K562 (cell line): Measurements from ENCODE around the gene DRD3. TPM values are rescaled to one million over a fixed set of nuclear protein-coding genes. Genes with fewer than 3 reads are reported as not detected.

Source experiments
- ATAC-seq: fragments of 200-7000 bp; cut with Tn5 transposase; 3 replicates; pipeline ENCODE4 v1.9.1; 2020; ENCODE audit warnings: moderate library complexity
- BruUV-seq: library from RNA; stranded (reverse); fragments of 400-500 nt; replicated peaks from 2 replicates; lab custom pipeline; 2021; lab: Mats Ljungman, UMichigan
- CTCF ChIA-PET: fragments of 300-600 bp; formaldehyde crosslinking; extraction: SDS; loops from one replicate; lab custom pipeline; 2021; ENCODE audit warnings: low intra/inter-chr PET ratio; lab: Yijun Ruan, JAX
- POLR2A ChIA-PET: fragments of 300-600, 350-650 bp; sonication (Branson Sonifier 250); formaldehyde crosslinking; extraction: SDS; loops from one replicate; lab custom pipeline; 2021; ENCODE audit warnings: antibody characterized with exemption, inconsistent platforms; lab: Yijun Ruan, JAX
- DNase-seq, 4 experiments: peaks; one replicate each; pipeline versions ENCODE4 v3.0.0 to v3.0.0-alpha.2; 2011 to 2018; ENCODE audit warnings: low spot score in 3 of 4, mixed read lengths in 3 of 4; ENCODE audit errors: extremely low read depth in 1 of 4
- FAIRE-seq: peaks from 2 replicates; lab custom pipeline; 2011; peaks lifted over from hg19 to GRCh38; lab: Jason Lieb, UNC
- H2AFZ ChIP-seq: 2 replicates; pipeline ENCODE4 v1.6.0; 2011; ENCODE audit warnings: low read depth, low read length, control low read depth, inconsistent platforms
- H3K27ac ChIP-seq: fragments of 200-600 bp; 3 replicates; pipeline ENCODE4 v1.8.0; 2011; ENCODE audit warnings: low read depth, mild to moderate bottlenecking, control low read depth, inconsistent platforms, low read length, moderate library complexity, mixed read lengths; ENCODE audit errors: extremely low read depth
- H3K27me3 ChIP-seq, 2 experiments: fragments of 300-600 bp in 1 of 2; 2 replicates in 1 of 2; 3 replicates in 1 of 2; pipeline versions ENCODE4 v1.6.0 to v1.8.0; 2011; ENCODE audit warnings: inconsistent platforms in 2 of 2, low read length in 2 of 2, mild to moderate bottlenecking in 1 of 2, mixed read lengths in 1 of 2, moderate library complexity in 1 of 2; ENCODE audit not compliant: control insufficient read depth in 2 of 2, insufficient read depth in 2 of 2
- H3K36me3 ChIP-seq: fragments of 300-600 bp; 3 replicates; pipeline ENCODE4 v1.8.0; 2011; ENCODE audit warnings: mild to moderate bottlenecking, low read length, inconsistent platforms; ENCODE audit not compliant: control insufficient read depth, insufficient read depth
- H3K4me1 ChIP-seq, 2 experiments: fragments of 200-600 bp in 1 of 2; replicated peaks in 1 of 2; 2 replicates in 1 of 2; 3 replicates in 1 of 2; pipeline versions ENCODE4 v1.5.1 to v1.8.0; 2011; ENCODE audit warnings: inconsistent platforms in 2 of 2, low read length in 2 of 2, mild to moderate bottlenecking in 1 of 2, mixed read lengths in 1 of 2, moderate library complexity in 1 of 2; ENCODE audit not compliant: control insufficient read depth in 2 of 2, insufficient read depth in 2 of 2
- H3K4me2 ChIP-seq: 2 replicates; pipeline ENCODE4 v1.6.1; 2011; ENCODE audit warnings: low read length, control low read depth, inconsistent platforms, mixed read lengths; ENCODE audit not compliant: insufficient read depth
- H3K4me3 ChIP-seq: fragments of 200-600 bp; sonication (generic), shearing (Covaris generic); 2 replicates; pipeline ENCODE4 v1.5.1; 2016; ENCODE audit warnings: control low read depth, inconsistent platforms
- H3K79me2 ChIP-seq: fragments of 200-600 bp; 3 replicates; pipeline ENCODE4 v1.8.0; 2011; ENCODE audit warnings: low read length, inconsistent platforms; ENCODE audit not compliant: control insufficient read depth, insufficient read depth
- H3K9ac ChIP-seq, 2 experiments: 2 replicates each; pipeline versions ENCODE4 v1.6.0 to v1.6.1; 2011; ENCODE audit warnings: low read depth in 2 of 2, low read length in 2 of 2, control low read depth in 1 of 2, inconsistent platforms in 1 of 2, mild to moderate bottlenecking in 1 of 2, mixed read lengths in 1 of 2; ENCODE audit not compliant: insufficient read depth in 1 of 2
- H3K9me1 ChIP-seq: one replicate; pipeline ENCODE4 v1.6.0; 2011; ENCODE audit warnings: inconsistent platforms, mild to moderate bottlenecking, low read length, moderate library complexity; ENCODE audit not compliant: control insufficient read depth, insufficient read depth
- H3K9me3 ChIP-seq: replicated peaks from 2 replicates; pipeline ENCODE4 v1.5.1; 2011; ENCODE audit warnings: low read depth, low read length, inconsistent platforms; ENCODE audit not compliant: control insufficient read depth, insufficient read depth
- H4K20me1 ChIP-seq: replicated peaks from 2 replicates; pipeline ENCODE4 v1.6.1; 2011; ENCODE audit warnings: low read length, inconsistent platforms, mixed read lengths; ENCODE audit not compliant: control insufficient read depth, insufficient read depth
- BCLAF1 ChIP-seq, 2 experiments: fragments of 450-650 bp in 1 of 2; IDR thresholded peaks; 2 replicates each; pipeline ENCODE4 v1.6.1; 2011 to 2017; ENCODE audit warnings: low read depth in 2 of 2, antibody characterized with exemption in 1 of 2, borderline replicate concordance in 1 of 2, low read length in 1 of 2, mild to moderate bottlenecking in 1 of 2, mixed read lengths in 1 of 2; ENCODE audit not compliant: control insufficient read depth in 1 of 2
- FOXA3 ChIP-seq, 2 experiments: fragments of 450-650 bp in 1 of 2; sonication (generic) in 1 of 2; formaldehyde crosslinking; IDR thresholded peaks in 1 of 2; conservative IDR thresholded peaks in 1 of 2; 2 replicates each; pipeline versions ENCODE4 v1.4.0 to v1.8.0; 2020 to 2022; ENCODE audit warnings: mild to moderate bottlenecking in 2 of 2, missing genetic modification reagents in 1 of 2
- HNRNPLL ChIP-seq: fragments of 200-400 bp; formaldehyde crosslinking; IDR thresholded peaks from 2 replicates; pipeline ENCODE4 v1.6.1; 2017; ENCODE audit warnings: low read length, low read depth, mild to moderate bottlenecking; ENCODE audit not compliant: poor library complexity, severe bottlenecking
- KDM5B ChIP-seq: fragments of 200-600 bp; sonication (generic); IDR thresholded peaks from 2 replicates; pipeline ENCODE4 v1.6.1; 2012; ENCODE audit warnings: low read depth, mild to moderate bottlenecking, moderate library complexity, low read length, control low read depth, inconsistent platforms; ENCODE audit not compliant: insufficient replicate concordance
- MAZ ChIP-seq, 2 experiments: fragments of 450-650 bp in 1 of 2; sonication (generic) in 1 of 2; formaldehyde crosslinking; IDR thresholded peaks in 1 of 2; conservative IDR thresholded peaks in 1 of 2; 2 replicates each; pipeline versions ENCODE4 v1.4.0 to v1.5.0; 2020; ENCODE audit warnings: mild to moderate bottlenecking in 1 of 2, missing genetic modification reagents in 1 of 2
- MYC ChIP-seq, 2 experiments: fragments of 250-450 bp in 1 of 2; sonication (Bioruptor Pico) in 1 of 2; IDR thresholded peaks; 2 replicates each; pipeline versions ENCODE4 v1.5.1 to v1.6.1; 2012 to 2021; ENCODE audit warnings: low read depth in 2 of 2, borderline replicate concordance in 1 of 2, improper control_type of control experiment in 1 of 2, low read length in 1 of 2, mild to moderate bottlenecking in 1 of 2, moderate library complexity in 1 of 2
- STAT6 ChIP-seq: sonication (generic); formaldehyde crosslinking; IDR thresholded peaks from 2 replicates; pipeline ENCODE4 v1.8.1; 2023; ENCODE audit warnings: mild to moderate bottlenecking, missing genetic modification reagents
- TCF7 ChIP-seq: sonication (generic); IDR thresholded peaks from 2 replicates; pipeline ENCODE4 v1.6.1; 2016; ENCODE audit warnings: antibody characterized with exemption, borderline replicate concordance
- ZNF175 ChIP-seq: fragments of 200-800 bp; sonication (Bioruptor generic); IDR thresholded peaks from 2 replicates; pipeline ENCODE4 v1.6.1; 2016; ENCODE audit warnings: low read depth, mild to moderate bottlenecking, missing genetic modification characterization, missing compliant biosample characterization
- in situ Hi-C: fragments of 300-500 bp; cut with MboI; formaldehyde crosslinking; loops from 4 replicates; pipeline ENCODE4 v1.15.0; 2018; ENCODE audit warnings: inconsistent platforms, mixed read lengths
- intact Hi-C: fragments of 100-400 bp; cut with micrococcal nuclease; formaldehyde crosslinking; loops from 2 replicates; pipeline ENCODE4 v1.14.2; 2022
- polyA plus RNA-seq, 8 experiments: library from polyadenylated mRNA; depleted of rRNA in 4 of 8; stranded (reverse) in 5 of 8; unstranded in 3 of 8; fragments of >200 nt; fragmentation: Nextera tagmentation in 2 of 8; fragmentation: Illumina TruSeq in 1 of 8; extraction: Ambion mirVana in 2 of 8; extraction: Trizol in 1 of 8; gene quantifications; 2 replicates each; pipeline versions ENCODE4 v1.2.1 to v1.2.3, GENCODE V29; 2011 to 2014; ENCODE audit warnings: inconsistent platforms in 1 of 8, missing spikeins in 1 of 8
- total RNA-seq, 7 experiments: library from RNA; depleted of rRNA in 6 of 7; stranded (reverse); fragments of >200 nt in 6 of 7; fragmentation: Illumina TruSeq in 2 of 7; extraction: Trizol in 2 of 7; gene quantifications; 2 replicates each; pipeline versions ENCODE4 v1.2.1 to v1.2.3, GENCODE V29; 2011 to 2021; ENCODE audit warnings: low replicate concordance in 1 of 7
- TF ChIP-seq, protein P1 (sequence below): fragments of 450-650 bp; formaldehyde crosslinking; IDR thresholded peaks from 2 replicates; pipeline ENCODE4 v1.4.0; 2022; ENCODE audit warnings: missing genetic modification characterization
- TF ChIP-seq, protein P2 (sequence below): fragments of 450-650 bp; formaldehyde crosslinking; conservative IDR thresholded peaks from 2 replicates; pipeline ENCODE4 v1.4.0; 2022; ENCODE audit warnings: mild to moderate bottlenecking, missing genetic modification characterization

The DRD3 gene
- total and polyA plus RNA-seq, 9 of the 15 experiments (the other 6 are each of a cell fraction or from before 2014, with no cell fraction given), result not detected

DNA sequence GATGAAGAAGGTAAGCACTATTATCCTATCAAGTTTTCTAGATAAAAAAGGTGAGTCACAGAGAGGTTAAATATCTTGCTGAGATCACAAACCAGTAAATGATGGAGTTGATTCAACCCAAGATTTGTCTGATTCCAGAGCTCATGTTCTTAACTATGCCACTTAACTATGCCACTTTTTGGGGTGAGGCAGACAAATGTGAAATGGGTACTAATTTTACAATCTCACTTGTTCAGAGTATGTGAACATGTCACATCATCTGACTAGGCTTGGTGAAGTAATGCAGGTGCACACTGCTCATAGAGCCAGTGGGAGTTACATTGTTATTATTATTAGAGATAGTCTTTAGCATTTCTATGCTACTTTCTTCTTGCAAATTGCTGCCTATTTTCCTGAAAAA lies 2.0 kb downstream of the DRD3 start:
- no peak for ATAC-seq
- ChIA-PET POLR2A (no interaction called here), CTCF (no interaction called here)
- Histone ChIP-seq H3K9me3 (no peaks in the 10 kb centered on the region), H3K9ac (no peak overlapping the region), H3K27ac (no peak overlapping the region), H3K36me3 (no peaks in the 10 kb centered on the region), H4K20me1 (no peaks in the 10 kb centered on the region), H3K27me3 (no peaks in the 10 kb centered on the region), H3K4me3 (no peak overlapping the region), H3K4me2 (no peak overlapping the region), H2AFZ (no peak overlapping the region), H3K4me1 (no peaks in the 10 kb centered on the region), H3K9me1 (no peaks in the 10 kb centered on the region), H3K79me2 (no peaks in the 10 kb centered on the region)
- intact Hi-C loops, result no loop called here
- FAIRE-seq, result no peak
- no peak for DNase-seq
- in situ Hi-C loops, result no loop called here
- no TSS peak for BruUV-seq
- TF ChIP-seq HNRNPLL (no peak), ZNF175 (CRISPR knock-in tag) (no peak), MYC (IDR thresholded peaks at IDR 0.05; ENCODE audit: low read depth, low read length) (no peak), MYC (CRISPR knock-in tag; IDR thresholded peaks at IDR 0.05; ENCODE audit: borderline replicate concordance, low read depth) (no peak), BCLAF1 (IDR thresholded peaks at IDR 0.05; ENCODE audit: borderline replicate concordance in 1 of 2, control insufficient read depth in 1 of 2, low read depth in 2 of 2, low read length in 1 of 2) (no peak), TCF7 (no peak), FOXA3 (CRISPR knock-in tag; conservative IDR thresholded peaks at IDR 0.05 in 1 of 2, IDR thresholded peaks at IDR 0.05 in 1 of 2) (no peak), KDM5B (no peak), STAT6 (CRISPR knock-in tag) (no peak), MAZ (CRISPR knock-in tag; conservative IDR thresholded peaks at IDR 0.05 in 1 of 2, IDR thresholded peaks at IDR 0.05 in 1 of 2) (no peak)
- TF ChIP-seq, protein P1, sequence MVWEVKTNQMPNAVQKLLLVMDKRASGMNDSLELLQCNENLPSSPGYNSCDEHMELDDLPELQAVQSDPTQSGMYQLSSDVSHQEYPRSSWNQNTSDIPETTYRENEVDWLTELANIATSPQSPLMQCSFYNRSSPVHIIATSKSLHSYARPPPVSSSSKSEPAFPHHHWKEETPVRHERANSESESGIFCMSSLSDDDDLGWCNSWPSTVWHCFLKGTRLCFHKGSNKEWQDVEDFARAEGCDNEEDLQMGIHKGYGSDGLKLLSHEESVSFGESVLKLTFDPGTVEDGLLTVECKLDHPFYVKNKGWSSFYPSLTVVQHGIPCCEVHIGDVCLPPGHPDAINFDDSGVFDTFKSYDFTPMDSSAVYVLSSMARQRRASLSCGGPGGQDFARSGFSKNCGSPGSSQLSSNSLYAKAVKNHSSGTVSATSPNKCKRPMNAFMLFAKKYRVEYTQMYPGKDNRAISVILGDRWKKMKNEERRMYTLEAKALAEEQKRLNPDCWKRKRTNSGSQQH (CRISPR knock-in tag), result no peak
- TF ChIP-seq, protein P2, sequence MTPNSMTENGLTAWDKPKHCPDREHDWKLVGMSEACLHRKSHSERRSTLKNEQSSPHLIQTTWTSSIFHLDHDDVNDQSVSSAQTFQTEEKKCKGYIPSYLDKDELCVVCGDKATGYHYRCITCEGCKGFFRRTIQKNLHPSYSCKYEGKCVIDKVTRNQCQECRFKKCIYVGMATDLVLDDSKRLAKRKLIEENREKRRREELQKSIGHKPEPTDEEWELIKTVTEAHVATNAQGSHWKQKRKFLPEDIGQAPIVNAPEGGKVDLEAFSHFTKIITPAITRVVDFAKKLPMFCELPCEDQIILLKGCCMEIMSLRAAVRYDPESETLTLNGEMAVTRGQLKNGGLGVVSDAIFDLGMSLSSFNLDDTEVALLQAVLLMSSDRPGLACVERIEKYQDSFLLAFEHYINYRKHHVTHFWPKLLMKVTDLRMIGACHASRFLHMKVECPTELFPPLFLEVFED (CRISPR knock-in tag), result no peak
